Measurements from ENCODE around the gene ADAMTS13. TPM values are rescaled to one million over a fixed set of nuclear protein-coding genes. Genes with fewer than 3 reads are reported as not detected.

ADAMTS13 gene
- total and polyA plus RNA-seq, 9 of the 15 experiments (the other 6 are each of a cell fraction or from before 2014, with no cell fraction given) = 0.03 to 0.20 (median 0.04) TPM; not detected in 4

GRCh38 chr9:133461975-133462374 is 39.8 kb downstream of the ADAMTS13 start:
- peaks cover 32 to 71% of the 10 kb centered on the region in 2 experiments; a peak in 4 of 5 replicates for H3K27me3 ChIP-seq (ENCODE audit: control insufficient read depth in 2 of 2, insufficient read depth in 2 of 2, low read length in 2 of 2)
- CTCF ChIA-PET (ENCODE audit: low intra/inter-chr PET ratio) = no interaction called here
- peaks cover 5 to 39% of the 10 kb centered on the region in 2 experiments; a peak in 3 of 5 replicates for H3K4me1 ChIP-seq (replicated peaks in 1 of 2; ENCODE audit: control insufficient read depth in 2 of 2, insufficient read depth in 2 of 2, low read length in 2 of 2)
- H3K79me2 ChIP-seq (ENCODE audit: control insufficient read depth, insufficient read depth, low read length) = no peaks in the 10 kb centered on the region
- no TSS peak for BruUV-seq (replicated peaks)
- H3K4me3 ChIP-seq = no peak overlapping the region
- H4K20me1 ChIP-seq (replicated peaks; ENCODE audit: control insufficient read depth, insufficient read depth, low read length) = peaks cover 29% of the 10 kb centered on the region
- ATAC-seq (no peak), DNase-seq (ENCODE audit: extremely low read depth in 1 of 4, low spot score in 3 of 4) (no peak), FAIRE-seq (no peak)
- H3K9me1 ChIP-seq (ENCODE audit: control insufficient read depth, insufficient read depth, low read length) = peaks cover 4% of the 10 kb centered on the region
- in situ Hi-C loops (cut with MboI) = no loop called here
- POLR2A ChIA-PET = no interaction called here
- no peak overlapping the region for H3K27ac ChIP-seq (ENCODE audit: extremely low read depth, low read depth, low read length)
- intact Hi-C loops (cut with micrococcal nuclease) = no loop called here
- no peaks in the 10 kb centered on the region for H3K36me3 ChIP-seq (ENCODE audit: control insufficient read depth, insufficient read depth, low read length)
- H3K4me2 ChIP-seq (ENCODE audit: insufficient read depth, low read length) = no peak overlapping the region
- no peak overlapping the region for H3K9ac ChIP-seq (ENCODE audit: insufficient read depth in 1 of 2, low read depth in 2 of 2, low read length in 2 of 2)
- H3K9me3 ChIP-seq (replicated peaks; ENCODE audit: control insufficient read depth, insufficient read depth, low read depth, low read length) = no peaks in the 10 kb centered on the region
- TF ChIP-seq CTCF (IDR thresholded peaks at IDR 0.05 in 2 of 3, conservative IDR thresholded peaks at IDR 0.05 in 1 of 3; ENCODE audit: insufficient read depth in 2 of 3, low read depth in 1 of 3, low read length in 3 of 3) (peak in 2 of 3 experiments; percentile 25 to 48; a peak in 3 of 6 replicates), ZNF140 (CRISPR knock-in tag; IDR thresholded peaks at IDR 0.05) (no peak)
- no peak overlapping the region for H2AFZ ChIP-seq (ENCODE audit: low read depth, low read length)
- WGBS (ENCODE audit: insufficient coverage, low coverage, missing lambda C conversion rate) = 2% methylated on average over 4 of the region's 4 CpGs
